Ascending aorta (tissue), 2 donors: ENCODE measurements around the gene FUT7. TPM values are rescaled to one million over a fixed set of nuclear protein-coding genes. Genes with fewer than 3 reads are reported as not detected.

Experiments
- DNase-seq, 2 donors: peaks; one replicate each; pipeline ENCODE4 v3.0.0-alpha.2; 2019; ENCODE audit warnings: low spot score in 2 of 2
- H3K27ac ChIP-seq, 2 donors: fragments of 200-600 bp; sonication (generic); one replicate each; pipeline ENCODE4 v1.5.1; 2016 to 2017; ENCODE audit warnings: mild to moderate bottlenecking in 1 of 2
- H3K27me3 ChIP-seq: fragments of 200-600 bp; sonication (generic); one replicate; pipeline ENCODE4 v1.5.1; 2017
- H3K36me3 ChIP-seq, 2 donors: fragments of 200-600 bp; sonication (generic); one replicate each; pipeline ENCODE4 v1.5.1; 2016
- H3K4me1 ChIP-seq, 2 donors: fragments of 200-600 bp; sonication (generic); one replicate each; pipeline ENCODE4 v1.5.1; 2016 to 2017; ENCODE audit warnings: mild to moderate bottlenecking in 1 of 2
- H3K4me3 ChIP-seq, 2 donors: fragments of 200-600 bp; sonication (generic); one replicate each; pipeline ENCODE4 v1.5.1; 2016 to 2017; ENCODE audit warnings: mild to moderate bottlenecking in 1 of 2
- H3K9me3 ChIP-seq, 2 donors: fragments of 200-600 bp; sonication (generic); one replicate each; pipeline ENCODE4 v1.5.1; 2016
- intact Hi-C: fragments of 100-400 bp; cut with DNase I; formaldehyde crosslinking; loops from one replicate; pipeline ENCODE4 v1.15.1; 2023
- total RNA-seq: library from RNA; depleted of rRNA; stranded (reverse); fragments of >200 nt; gene quantifications from one replicate; pipeline ENCODE4 v1.1.0, GENCODE V29; 2016
- TF ChIP-seq, protein P1 (sequence below), 3 experiments: fragments of 200-600 bp in 2 of 3; fragments of 450-650 bp in 1 of 3; sonication (generic) in 2 of 3; IDR thresholded peaks; one replicate each; pipeline ENCODE4 v1.5.1; 2016 to 2019; ENCODE audit warnings: antibody characterized with exemption in 3 of 3, mild to moderate bottlenecking in 1 of 3, moderate library complexity in 1 of 3

FUT7 gene
- total RNA-seq, 1 donor from 2014 or later, result not detected

DNA sequence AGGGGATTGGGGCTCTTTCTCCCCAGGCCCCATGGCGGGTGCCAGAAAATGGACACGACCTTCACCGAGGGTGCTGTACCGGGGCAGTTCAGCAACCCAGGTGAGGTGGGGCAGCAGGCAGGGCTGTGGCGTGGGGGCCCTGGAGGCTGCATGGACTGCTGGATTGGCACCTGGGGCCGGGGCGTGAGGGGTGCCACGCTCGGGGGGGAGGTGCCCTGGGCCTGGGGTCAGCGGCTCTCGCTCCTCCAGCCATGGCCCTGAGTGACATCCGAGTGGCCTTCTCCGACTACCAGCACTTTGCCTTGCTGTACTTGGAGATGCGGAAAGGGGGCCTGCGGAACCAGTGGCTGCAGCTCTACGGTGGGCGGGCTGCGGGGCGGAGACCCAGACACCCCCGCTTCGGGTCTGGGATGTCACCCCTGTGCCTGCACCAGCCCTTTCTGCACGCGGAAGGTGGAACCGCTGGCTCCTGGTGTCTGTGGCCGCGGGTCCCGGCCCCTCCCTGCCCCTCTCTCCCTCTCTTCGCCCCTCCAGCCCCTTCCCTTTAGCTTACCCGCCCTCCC lies 47.3 kb downstream of the FUT7 start:
- no peaks in the 10 kb centered on the region for H3K9me3 ChIP-seq
- intact Hi-C loops, result no loop called here
- H3K27me3 ChIP-seq, result peaks cover 5% of the 10 kb centered on the region
- no peaks in the 10 kb centered on the region for H3K36me3 ChIP-seq
- no peaks in the 10 kb centered on the region for H3K4me1 ChIP-seq
- no peak overlapping the region for H3K4me3 ChIP-seq
- DNase-seq, result no peak
- no peak overlapping the region for H3K27ac ChIP-seq
- TF ChIP-seq, protein P1, sequence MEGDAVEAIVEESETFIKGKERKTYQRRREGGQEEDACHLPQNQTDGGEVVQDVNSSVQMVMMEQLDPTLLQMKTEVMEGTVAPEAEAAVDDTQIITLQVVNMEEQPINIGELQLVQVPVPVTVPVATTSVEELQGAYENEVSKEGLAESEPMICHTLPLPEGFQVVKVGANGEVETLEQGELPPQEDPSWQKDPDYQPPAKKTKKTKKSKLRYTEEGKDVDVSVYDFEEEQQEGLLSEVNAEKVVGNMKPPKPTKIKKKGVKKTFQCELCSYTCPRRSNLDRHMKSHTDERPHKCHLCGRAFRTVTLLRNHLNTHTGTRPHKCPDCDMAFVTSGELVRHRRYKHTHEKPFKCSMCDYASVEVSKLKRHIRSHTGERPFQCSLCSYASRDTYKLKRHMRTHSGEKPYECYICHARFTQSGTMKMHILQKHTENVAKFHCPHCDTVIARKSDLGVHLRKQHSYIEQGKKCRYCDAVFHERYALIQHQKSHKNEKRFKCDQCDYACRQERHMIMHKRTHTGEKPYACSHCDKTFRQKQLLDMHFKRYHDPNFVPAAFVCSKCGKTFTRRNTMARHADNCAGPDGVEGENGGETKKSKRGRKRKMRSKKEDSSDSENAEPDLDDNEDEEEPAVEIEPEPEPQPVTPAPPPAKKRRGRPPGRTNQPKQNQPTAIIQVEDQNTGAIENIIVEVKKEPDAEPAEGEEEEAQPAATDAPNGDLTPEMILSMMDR (IDR thresholded peaks at IDR 0.05), result no peak

DNA sequence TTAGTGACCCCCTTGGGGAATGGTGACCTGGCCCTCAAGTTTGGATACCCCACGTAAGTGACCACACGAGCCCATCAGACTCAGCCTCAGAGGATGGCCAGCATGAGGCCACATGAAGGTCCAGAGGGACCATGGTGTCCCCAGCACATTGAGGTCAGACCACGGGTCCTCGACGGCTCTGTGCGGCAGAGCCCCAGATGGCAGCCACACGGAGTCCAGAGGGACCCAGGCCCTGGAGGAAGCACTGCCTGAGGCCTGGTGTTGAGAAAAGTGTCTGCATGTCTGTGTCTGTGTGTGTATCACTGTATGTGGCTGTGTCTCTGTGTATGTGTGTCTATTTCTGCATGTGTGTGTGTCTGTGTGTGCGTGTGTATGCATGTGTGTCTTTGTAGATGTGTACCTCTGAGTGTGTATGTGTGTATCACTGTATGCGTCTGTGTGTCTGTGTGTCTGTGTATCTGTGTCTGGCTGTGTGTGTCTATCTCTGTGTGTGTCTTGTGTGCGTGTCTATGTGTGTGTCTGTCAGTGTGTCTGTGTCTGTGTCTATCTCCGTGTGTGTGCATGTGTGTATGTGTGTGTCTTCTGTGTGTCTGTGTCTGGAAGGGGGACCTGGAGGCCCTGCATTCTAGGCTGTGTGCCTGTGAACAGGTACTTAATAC lies 48.1 kb downstream of the FUT7 start:
- Histone ChIP-seq H3K4me1 (no peaks in the 10 kb centered on the region), H3K4me3 (no peak overlapping the region), H3K27ac (no peak overlapping the region), H3K27me3 (peaks cover 5% of the 10 kb centered on the region), H3K9me3 (no peaks in the 10 kb centered on the region), H3K36me3 (no peaks in the 10 kb centered on the region)
- intact Hi-C loops, result no loop called here
- TF ChIP-seq, protein P1 (IDR thresholded peaks at IDR 0.05), result no peak
- DNase-seq, result no peak

DNA sequence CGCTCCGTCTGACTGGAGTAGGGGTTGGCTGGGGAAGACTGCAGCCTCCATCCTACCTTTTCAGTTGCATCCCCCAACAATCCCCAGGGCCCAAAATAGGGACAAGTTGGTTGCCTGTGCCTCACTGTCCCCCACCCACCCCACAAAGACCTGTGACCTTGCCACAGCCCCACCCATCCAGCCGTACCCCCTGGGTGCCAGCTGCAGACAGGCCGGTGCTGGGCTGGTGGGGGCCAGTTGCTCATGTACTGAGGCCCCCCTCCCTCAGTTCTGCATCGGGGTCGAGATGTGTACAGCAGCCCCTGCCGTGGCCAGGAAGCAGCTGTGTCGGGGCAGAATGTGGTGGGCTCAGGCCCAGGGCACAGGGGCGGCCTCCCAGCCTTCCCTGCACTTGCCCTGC lies 48.7 kb downstream of the FUT7 start:
- Histone ChIP-seq H3K36me3 (no peaks in the 10 kb centered on the region), H3K4me1 (peaks cover 0 to under 1% of the 10 kb centered on the region in 2 donors), H3K4me3 (no peak overlapping the region), H3K27ac (no peak overlapping the region), H3K27me3 (peaks cover 5% of the 10 kb centered on the region), H3K9me3 (no peaks in the 10 kb centered on the region)
- TF ChIP-seq, protein P1 (IDR thresholded peaks at IDR 0.05), result no peak
- no peak for DNase-seq
- intact Hi-C loops, result no loop called here

DNA sequence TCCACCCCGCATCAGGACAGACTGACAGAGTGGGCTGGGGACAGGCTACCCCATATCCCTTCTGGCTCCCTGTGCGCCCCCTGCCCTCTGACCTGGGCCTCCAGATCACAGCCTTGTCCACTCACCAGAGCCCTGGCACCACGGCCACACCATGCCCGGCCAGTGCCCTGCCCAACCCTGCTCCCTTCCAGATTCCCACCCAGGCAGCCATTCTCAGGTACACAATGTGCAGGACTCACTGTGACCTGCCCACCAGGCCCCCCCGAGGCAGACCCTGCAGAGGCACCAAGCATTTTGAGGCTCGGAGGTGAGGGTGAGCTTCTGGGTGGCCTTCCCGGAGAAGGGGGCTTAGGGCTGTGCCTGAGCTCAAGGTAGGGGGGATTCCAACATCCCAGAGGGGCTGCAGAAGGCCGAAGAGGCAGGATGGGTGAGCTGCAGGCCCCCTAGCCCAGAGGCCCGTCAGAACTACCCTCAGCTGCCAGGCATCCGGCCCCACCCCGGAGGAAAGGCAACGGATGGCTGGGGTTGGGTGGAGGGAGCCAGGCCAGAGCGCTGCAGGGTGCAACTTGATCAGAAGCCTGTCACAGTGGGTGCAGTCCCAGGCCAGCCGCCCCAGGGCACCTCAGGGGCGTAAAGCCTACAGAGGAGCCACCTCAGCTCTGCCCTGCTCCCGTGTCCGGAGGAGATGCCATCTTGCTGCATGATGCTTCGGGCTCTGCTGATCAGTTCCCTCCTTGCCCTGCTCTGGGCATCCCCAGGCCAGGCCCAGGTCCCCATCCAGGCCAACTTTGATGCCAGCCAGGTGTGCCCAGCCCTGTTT lies 49.4 kb downstream of the FUT7 start, which contains the start of gene LCNL1:
TSS of gene LCNL1 (plus strand) at position 762 of the 820 bp plus-strand sequence. CDS start 594 bp downstream, outside the sequence.
- H3K4me1 ChIP-seq, result peaks cover 7 to 8% of the 10 kb centered on the region in 2 donors
- H3K27ac ChIP-seq, result no peak within 1 kb of the TSS
- TF ChIP-seq, protein P1 (IDR thresholded peaks at IDR 0.05), result no peak
- H3K27me3 ChIP-seq, result peaks cover 5% of the 10 kb centered on the region
- no peak for DNase-seq
- no peaks in the 10 kb centered on the region for H3K9me3 ChIP-seq
- no peak within 1 kb of the TSS for H3K4me3 ChIP-seq
- intact Hi-C loops, result no loop called here
- H3K36me3 ChIP-seq, result no peaks in the 10 kb centered on the region

DNA sequence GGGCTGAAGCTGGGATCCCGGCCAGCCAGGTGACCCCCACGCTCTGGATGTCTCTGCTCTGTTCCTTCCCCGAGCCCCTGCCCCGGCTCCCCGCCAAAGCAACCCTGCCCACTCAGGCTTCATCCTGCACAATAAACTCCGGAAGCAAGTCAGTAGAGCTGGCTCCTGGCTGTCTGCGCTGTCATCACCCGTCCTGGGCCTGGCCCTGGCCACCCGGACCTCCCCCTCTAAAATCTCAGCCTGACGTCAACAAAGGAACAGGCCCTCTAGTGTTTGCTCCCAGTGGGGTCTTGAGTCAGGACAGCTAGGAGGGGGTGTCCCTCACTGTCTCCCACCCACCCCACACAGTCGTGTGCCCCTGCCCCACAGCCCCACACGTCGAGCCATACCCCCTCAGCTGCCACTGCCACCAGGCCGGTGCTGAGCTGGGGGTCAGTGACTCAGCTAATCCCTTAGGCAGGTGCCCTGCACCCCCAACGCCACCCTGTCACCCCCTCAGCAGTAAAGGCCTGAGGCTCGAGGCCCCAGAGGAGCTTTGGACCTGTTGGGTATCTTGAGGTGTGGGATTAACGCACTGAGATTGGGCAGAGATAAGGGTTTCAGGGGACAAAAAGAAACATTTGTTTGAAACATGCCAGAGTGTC lies 50.2 kb downstream of the FUT7 start:
- Histone ChIP-seq H3K9me3 (no peaks in the 10 kb centered on the region), H3K4me1 (peaks cover 7 to 8% of the 10 kb centered on the region in 2 donors), H3K27me3 (peaks cover 5% of the 10 kb centered on the region), H3K4me3 (no peak overlapping the region), H3K27ac (no peak overlapping the region), H3K36me3 (no peaks in the 10 kb centered on the region)
- TF ChIP-seq, protein P1 (IDR thresholded peaks at IDR 0.05), result no peak
- no peak for DNase-seq
- intact Hi-C loops, result no loop called here
